ENCODE results near the gene RASGRP3.

The RASGRP3 gene

DNA sequence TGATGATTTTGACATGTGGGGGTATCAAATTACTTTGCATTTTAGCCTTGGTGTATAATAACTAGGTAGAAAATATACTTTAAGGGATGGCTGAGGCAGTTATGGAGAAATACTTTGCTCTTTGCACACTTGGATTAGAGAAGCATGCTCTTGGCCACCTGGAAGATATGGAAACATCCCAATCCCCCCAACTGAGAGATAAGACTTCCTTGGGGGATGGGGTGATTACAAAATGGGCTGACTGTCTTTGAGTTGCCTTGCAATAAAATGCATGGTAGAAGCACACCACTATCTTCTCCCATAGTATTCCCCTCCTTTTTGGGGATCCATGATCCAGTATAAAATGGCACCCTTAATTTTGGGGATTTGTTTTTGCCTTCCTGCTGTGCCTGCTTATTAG lies 137.7 kb downstream of the RASGRP3 start:
- peaks cover 4% of the 10 kb centered on the region for H3K4me1 ChIP-seq
- H3K4me3 ChIP-seq (ENCODE audit: low read depth, low read length) = no peak overlapping the region
- DNase-seq = no peak
- H3K36me3 ChIP-seq = no peaks in the 10 kb centered on the region
- no peaks in the 10 kb centered on the region for H3K27me3 ChIP-seq
- no peaks in the 10 kb centered on the region; the same call in 1 of the 2 replicates for H3K9me3 ChIP-seq
- TF ChIP-seq, protein P1, sequence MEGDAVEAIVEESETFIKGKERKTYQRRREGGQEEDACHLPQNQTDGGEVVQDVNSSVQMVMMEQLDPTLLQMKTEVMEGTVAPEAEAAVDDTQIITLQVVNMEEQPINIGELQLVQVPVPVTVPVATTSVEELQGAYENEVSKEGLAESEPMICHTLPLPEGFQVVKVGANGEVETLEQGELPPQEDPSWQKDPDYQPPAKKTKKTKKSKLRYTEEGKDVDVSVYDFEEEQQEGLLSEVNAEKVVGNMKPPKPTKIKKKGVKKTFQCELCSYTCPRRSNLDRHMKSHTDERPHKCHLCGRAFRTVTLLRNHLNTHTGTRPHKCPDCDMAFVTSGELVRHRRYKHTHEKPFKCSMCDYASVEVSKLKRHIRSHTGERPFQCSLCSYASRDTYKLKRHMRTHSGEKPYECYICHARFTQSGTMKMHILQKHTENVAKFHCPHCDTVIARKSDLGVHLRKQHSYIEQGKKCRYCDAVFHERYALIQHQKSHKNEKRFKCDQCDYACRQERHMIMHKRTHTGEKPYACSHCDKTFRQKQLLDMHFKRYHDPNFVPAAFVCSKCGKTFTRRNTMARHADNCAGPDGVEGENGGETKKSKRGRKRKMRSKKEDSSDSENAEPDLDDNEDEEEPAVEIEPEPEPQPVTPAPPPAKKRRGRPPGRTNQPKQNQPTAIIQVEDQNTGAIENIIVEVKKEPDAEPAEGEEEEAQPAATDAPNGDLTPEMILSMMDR (IDR thresholded peaks at IDR 0.05; ENCODE audit: low read depth, low read length) = no peak

Data from BE2C (cell line).